ENCODE data around the gene HPCAL4.
A peak's percentile ranks its signal among the peaks of the same experiment; 100 is the strongest.

The HPCAL4 gene

DNA sequence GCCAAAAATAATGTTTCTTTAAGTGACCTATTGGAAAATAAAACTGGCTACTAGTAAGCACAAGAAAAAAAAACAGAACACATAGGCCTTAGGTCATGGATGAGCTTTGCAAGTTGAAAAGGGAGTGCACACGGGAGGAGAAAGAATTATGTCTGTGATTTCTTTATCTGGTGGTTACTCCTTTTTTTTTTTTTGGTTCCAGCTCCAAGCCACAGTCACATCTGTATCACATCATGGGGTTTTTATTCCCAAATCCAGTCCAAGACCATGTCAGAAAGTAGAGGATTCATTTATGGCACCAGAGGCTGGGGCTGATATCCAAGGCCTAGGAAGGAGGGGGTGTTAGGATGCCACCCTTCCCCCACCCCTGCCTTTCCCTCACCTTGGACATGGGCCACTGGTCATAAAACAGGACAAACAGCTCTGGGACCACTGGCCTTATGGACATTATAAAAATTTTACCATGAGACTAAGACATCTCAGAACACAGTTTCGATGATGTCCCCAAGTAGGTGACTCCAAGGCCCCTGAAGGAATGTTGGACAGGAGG, 41.5 kb downstream of the HPCAL4 start:
- no peak for DNase-seq (ENCODE audit: low read depth)

DNA sequence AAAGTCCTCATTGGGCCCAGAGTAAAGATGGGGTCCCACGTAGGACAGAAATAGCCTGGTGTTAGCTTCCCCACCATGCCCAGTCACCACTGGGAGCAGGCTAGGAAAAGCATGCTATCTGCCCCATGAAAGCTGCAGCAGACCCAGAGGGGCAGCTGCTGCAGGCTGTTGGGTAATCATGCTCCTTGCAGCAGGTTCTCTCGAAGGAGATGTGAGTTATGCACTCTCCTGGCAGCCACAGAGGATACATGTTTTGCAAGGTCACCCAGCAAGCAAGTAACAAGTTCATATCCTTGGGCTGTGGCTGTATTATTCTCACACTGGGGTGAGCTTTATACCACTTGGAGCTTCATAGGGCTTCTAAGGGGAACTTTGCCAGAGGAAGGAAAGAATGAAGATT, 42.7 kb downstream of the HPCAL4 start:
- no peak for DNase-seq (ENCODE audit: low read depth)

DNA sequence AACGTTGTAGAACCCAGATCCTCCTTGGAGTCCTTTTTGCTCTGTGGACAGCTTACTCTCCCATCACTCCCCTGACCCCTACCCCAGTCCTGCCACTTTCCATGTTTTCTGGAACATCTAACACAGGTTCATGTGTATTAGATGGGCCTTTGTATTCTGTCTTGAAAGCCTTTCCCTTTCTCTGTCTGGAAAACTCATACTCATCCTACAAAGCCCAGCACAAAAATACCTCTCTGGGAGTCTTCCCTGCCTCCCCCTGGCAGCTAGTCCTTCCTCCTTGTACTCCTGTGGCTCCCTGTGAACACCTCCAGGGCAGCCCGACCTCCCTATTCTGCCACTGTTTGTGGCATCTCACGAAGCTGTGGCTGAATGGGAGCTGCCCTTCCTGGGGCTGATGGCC, 44.0 kb downstream of the HPCAL4 start:
- DNase-seq (ENCODE audit: low read depth): no peak

DNA sequence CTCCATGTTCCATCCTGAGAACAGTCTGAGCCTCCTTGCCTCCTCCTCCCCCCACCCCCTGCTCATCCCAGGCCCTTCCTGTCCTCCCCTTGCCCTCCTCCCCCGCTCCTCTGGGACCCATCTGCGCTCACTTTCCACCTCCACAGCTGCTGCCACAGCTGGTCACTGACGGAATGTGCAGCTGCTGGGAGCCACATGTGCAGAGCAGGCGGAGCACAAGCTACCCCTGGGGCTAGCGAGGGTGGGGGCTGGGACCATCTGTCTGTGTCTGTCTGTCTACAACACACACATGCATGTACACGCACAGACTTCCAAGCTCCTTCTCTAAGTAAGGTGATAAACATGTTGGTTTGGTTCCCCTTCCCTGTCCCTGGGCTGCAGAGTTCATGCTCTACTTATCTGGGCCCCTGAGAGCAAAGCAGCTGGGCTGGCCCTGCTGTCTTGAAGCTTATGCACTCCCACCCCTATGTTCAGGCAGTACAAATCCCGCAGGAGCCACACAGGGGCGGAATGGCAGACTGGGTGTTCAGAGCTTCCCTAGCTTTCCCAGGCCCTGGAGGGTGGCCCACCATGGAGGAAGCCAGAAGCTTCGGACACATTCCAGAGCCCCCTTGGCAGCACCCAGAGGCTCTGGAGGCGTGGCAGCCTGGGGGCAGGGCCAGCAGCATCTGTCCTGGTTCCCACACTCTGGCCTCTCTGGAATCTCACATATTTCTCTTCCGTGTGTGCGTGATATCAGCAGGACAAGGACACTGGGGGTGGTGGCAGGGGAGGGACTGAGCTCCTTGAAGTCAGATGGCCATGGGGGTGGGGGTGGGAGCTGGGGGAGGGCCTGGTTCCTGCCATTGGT, 44.8 kb downstream of the HPCAL4 start:
- DNase-seq (ENCODE audit: low read depth): no peak

DNA sequence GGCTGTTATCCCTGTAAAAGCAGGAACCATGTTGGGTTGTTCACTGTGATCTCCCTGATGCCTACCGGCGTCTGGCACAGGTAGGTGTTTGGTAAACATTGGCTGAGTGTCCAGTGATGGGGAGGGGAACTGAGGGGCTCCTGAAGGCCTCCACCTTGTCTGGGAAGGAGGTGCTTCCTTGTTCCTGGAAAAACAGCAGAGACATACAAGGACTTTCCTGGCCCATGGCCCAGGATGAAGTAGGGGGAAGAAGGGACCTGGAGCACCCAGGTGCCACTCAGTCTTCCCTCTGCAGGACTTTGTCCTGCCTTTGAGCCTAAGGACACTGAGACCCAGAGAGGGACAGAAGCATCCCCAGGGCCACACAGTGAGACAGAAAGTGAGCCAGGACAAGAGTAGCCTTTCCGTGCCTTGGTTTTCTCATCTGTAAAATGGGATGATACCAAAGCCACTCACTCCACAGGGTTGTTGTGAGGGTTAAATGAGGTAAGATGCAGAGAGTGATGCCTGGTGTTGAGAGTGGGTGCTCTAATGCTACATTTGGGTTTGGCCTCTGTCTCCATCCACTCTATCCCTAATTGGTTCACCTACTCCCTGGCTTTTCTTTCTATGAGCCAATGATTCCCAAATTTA, 45.7 kb downstream of the HPCAL4 start:
- no peak for DNase-seq (ENCODE audit: low read depth)

DNA sequence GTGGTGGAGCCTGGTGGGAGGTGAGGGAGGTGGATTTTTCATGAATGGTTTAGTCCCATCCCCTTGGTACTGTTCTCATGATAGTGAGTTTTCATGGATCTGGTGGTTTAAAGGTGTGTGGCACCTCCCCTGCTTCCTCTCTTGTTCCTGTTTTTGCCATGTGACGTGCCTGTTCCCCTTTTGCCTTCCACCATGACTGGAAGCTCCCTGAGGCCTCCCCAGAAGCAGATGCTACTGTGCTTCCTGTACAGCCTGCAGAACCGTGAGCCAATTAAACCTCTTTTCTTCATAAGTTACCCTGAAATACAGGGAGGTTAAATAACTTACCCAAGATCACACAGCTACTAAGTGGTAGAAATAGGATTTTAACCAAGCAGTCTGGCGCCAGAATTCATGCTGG, 47.5 kb downstream of the HPCAL4 start:
- DNase-seq (ENCODE audit: low read depth): no peak

DNA sequence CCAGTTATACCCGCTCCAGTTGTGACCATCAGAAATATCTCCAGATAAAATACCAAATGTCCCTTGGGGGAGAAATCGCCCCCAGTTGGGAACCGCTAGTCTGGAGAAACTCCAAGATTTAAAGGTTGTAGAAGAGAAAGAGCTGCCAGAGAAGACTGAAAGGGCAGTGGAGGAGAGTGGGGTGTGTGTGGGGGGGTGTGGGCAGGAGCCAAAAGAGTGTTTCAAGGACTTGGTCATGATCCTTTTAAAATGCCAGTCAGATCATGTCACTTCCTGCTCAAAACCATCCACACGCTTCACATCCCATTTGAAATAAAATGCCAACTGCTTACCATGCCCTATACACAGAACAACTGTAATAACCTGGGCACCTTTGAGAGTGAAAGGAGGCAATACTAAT, 48.4 kb downstream of the HPCAL4 start:
- no peak for DNase-seq (ENCODE audit: low read depth)

DNA sequence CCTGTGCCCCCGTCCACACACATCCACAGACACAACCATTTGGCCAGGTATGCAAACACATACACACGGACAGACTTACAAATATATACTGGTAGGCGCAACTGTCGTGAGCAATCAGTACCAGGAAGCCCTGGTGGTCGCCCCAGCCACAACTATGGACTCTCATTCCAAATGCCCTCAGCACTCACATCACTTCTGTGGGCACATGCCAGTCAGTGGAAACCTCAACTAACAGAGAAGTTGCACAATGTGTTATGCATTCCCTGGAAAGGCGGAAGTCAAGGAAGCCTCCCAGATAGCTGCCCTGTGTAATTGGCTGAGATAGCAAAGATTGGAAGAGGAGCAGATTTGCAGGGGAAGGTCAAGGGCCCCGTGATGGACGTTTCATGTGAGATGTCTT, 50.4 kb downstream of the HPCAL4 start:
- DNase-seq (ENCODE audit: low read depth): no peak

DNA sequence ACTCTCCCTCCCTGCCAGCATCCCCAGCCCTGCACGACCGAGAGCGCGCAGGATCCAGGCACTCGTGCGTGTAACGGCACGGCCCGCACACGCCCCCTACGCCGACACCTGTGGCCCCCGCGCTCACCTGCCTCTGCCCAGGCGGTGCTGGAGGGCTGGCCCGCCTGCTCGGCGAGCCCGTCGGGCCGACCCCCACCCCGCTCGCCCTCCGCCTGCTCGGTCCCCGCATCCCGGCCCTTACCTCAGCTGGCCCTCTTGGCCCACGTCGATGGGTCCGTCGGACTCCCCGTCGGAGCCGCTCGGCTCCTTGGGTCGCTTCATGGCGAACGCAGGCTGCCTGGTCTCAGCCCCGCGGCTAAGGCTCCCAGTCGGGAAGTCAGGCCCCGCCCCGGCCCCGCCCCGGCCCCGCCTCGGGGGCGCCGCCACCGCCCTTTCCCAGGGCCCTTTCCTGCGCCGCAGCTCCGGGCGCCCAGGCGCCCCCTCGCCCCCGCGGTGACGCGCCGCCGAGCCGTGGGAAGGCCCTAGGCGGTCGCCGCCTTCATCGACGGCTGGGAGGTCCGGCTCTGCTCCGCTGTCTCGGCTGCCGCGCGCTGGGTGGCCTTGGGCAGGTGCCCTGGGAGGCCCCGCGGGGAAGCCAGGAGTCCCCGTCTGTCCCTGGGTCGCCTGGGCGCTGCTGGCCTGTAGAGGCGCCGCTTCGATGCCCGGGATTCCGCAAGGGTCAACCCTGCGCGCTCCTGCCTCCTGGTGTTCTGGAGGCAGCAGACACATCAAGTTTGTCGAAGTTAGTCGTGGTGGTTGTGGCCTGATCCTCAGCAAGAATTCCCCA, 51.7 kb downstream of the HPCAL4 start, which contains the start of gene HEYL:
Gene HEYL, minus strand, starts transcription at position 339 of the 826 bp plus-strand sequence. Its CDS starts 18 bp downstream, at position 321.
- peak; percentile 27 for DNase-seq (ENCODE audit: low read depth)

DNA sequence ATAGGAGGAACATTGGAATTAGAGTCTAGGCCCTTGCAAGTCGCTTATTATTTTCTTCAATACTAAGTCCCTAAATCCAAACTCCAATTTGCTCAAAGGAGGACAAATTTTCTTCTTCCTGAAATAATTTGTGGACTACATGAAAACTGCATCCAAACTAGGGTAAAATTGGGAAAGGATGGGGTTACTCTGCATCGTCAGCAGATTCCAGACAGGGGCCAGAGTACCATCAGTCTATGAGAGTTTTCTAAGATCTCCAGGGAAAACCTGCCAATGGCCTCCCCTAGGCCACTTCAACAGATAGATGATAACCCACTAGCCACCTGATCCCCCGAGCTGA, 52.3 kb downstream of the HPCAL4 start:
- DNase-seq (ENCODE audit: low read depth): no peak

DNA sequence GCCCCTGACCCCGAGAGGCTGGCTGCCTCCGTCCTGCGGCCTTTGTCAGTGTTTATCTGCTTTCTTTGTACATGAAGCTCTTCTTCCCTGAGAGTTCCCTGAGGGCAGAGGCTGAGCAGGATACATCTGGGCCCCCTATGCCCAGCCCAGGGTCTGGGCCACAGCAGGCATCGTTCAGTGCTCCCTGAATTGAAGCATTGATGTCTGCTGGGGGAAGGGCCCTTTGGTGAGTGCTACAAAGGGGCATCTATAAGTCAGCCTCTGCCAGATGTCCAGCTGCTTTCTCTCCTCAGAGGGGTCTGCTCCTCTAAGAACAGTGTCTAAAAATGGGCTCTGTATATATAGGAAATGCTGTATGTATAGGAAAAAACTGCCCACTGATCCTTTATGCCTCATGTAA, 53.9 kb downstream of the HPCAL4 start:
- DNase-seq (ENCODE audit: low read depth): no peak

DNA sequence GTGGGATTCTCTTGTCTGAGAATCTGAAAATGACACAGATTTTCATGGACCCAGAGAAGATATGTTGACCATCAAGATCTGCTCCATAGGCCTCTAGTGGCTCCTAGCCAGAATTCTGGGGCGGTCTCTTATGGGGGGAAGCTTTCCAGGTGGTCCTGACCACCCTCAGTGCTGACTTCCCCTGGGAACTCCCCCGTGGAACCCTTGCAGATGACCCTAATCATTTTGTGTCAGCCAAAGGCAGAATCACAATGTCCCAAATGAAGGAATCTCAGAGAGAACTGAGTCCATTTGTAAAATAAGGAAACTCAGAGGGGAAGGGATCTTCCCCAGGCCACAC, 55.4 kb downstream of the HPCAL4 start:
- no peak for DNase-seq (ENCODE audit: low read depth)

DNA sequence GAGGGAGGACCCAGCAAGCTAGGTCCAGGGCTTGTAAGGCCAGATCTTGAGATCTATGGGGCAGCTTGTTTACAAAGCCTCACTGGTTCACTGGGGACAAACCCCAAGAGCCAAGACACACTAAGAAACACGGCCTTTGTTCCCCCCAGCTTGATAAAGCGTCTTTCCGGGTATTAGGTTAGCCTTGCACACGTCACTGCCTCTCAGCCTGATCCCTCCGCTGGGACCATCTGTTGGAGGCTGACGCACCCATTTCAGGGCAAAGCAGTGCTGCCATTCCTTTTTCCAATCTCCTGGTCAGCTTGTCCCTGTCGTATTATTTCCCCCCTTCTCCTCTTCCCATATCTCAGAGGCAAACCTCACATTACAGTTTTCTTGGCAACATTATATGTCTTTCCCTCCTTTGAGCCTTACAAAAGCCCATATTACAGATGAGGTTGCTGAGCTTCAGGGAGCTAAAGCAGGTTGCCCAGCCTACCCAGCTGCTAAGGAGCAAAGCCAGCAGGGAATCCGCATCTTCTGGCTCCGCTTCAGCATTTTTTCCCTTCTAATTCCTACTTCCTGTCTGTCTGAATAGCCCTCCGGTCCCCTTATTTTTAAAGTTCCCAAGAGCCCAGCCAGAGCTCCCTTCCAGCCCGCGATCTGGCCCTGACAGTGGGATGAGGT, 55.9 kb downstream of the HPCAL4 start:
- no peak for DNase-seq (ENCODE audit: low read depth)

DNA sequence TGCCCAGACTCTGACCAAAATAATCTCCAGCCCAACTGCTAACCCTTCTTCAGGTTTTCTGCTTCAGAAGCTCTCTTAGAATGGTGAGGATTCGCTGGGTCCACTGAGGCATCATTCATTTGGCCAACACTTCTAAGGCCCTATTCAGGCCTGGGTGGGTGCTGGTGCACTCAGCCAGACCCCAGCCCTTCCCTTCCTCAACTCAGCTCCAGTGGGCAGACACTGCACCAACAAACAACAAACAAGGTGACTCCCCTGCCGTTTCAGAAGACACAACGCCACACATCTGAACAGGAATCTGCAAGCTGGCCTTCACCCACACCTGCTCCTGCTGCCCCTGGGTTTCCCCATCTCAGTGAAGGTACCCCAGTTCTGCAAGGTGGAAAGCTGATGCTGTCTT, 57.8 kb downstream of the HPCAL4 start:
- DNase-seq (ENCODE audit: low read depth): no peak

DNA sequence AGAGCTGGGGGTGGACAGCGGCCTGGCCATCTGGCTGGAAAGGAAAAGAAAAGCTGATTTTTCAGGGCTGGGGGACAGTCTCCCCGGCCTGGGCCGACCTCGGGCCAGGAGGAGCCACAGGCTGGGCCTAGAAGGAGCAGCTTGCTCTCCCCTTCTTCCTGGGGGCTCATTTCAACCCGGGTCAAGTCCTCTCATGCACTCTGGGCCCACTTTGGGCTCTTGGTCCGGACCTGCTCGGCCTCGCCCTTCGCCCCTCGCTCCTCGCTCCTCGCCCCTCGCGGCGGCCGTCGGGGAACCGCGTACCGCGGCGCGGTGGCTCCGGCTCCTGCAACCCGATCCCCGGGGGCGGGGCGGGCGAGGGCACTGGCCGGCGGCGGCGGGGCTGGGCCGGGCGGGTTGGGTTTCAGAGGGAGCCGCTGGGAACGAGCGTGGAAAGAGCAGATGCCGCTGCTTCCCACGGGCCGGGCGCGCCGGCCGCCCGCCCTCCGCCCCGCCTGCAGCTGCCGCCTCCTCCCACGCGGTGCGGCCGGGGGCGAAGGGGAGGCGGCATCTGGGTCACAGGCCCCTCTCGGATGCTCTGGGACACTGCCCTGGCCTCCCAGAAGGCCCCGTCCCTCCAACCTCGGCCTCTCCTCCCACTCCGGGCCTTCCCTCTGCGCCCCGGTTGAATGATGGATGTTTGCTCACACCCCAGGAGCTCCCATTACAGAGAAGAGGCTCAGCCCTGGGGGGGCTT, 58.4 kb downstream of the HPCAL4 start:
- DNase-seq (ENCODE audit: low read depth): no peak

DNA sequence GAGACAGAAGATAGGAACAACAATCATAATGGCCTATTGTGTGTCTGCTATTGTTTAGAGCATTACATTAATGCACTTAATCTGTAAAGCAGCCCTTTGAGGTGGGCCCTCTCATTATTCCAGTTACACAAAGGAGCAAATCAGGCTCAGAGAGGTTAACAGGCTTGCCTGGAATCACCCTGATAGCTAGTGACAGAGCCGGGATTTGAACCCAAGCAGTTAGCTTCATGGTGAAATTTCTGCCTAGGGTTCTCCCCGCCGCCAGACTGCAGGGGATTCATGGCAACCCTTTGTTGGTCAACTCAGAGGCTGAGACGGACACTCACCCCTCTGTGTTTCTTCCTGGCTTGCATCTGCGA, 58.9 kb downstream of the HPCAL4 start:
- no peak for DNase-seq (ENCODE audit: low read depth)

DNA sequence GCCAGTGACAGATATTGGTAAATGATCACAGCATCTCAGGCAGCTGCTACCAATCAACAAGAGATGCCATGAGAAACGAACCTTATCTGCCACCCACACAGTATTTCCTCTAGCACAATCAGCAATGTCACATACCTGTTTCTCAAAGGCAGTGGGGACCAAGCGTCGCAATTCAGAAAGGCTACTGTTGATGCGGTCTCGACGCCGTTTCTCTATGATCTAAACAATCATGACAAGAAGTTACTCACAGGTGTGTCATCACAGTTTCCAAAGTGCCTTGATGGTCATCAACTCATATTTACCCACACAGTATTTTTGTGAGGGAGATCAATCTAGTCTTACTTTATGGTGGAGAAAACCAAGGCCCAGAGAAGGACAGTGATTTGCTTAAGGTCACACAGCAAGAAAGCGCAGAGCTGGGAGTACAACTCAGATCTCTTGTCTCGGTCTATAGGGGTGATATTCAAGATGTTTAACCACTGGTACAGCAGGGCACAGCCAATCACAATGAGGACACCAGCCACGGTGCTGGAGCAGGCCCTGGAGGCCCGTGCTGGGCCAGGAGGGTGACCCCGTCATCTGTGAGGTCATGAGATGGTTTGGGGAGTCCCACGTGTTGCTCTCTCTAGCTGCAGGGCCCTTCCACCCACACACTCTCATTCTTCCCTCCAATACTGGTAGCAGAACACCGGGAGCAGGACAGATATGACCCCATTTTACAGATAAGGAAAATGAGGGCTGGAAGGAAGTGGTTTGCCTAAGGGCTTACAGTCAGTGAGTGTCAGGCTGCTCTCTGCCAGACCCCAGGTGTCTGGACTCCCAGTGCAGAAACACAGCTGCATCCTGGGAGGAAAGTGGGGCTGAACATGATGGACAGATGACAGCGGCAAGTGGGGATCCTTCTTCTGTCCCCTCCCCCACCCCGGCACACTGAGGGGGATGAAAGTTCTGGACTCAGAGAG, 59.6 kb downstream of the HPCAL4 start:
- DNase-seq (ENCODE audit: low read depth): no peak

DNA sequence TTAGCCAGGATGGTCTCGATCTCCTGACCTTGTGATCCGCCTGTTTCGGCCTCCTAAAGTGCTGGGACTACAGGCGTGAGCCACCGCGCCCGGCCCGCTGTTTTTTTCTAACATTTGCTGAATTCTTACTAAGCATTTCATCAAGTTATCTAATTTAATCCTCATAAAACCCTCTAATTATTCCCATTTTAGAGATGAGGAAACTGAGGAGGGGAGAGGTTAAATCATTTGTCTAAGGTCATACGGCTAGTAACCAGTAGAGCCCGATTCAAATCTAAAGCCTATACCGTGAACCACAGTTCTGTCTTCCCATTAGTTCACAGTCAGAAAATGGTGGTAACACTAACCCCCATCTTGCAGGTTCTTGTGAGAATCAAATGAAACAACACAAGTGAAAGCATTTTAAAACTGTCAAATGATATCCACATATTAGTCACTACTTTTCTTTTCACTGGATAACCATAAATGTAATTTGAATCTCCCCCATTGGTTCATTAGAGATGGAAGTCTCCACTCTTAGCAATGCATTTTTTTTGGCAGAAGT, 62.4 kb downstream of the HPCAL4 start:
- no peak for DNase-seq (ENCODE audit: low read depth)

All from stimulated activated CD8-positive, alpha-beta memory T cell treated with anti-CD3 and anti-CD28 coated beads, Interleukin-15, amount 100 ng/mL, for 1 hour (primary cell).